WTC11 (cell line): ENCODE results near the gene ZBTB20. TPM values are rescaled to one million over a fixed set of nuclear protein-coding genes. Genes with fewer than 3 reads are reported as not detected.

Experiments
- ATAC-seq: fragments of 200-7000 bp; cut with Tn5 transposase; 2 replicates; pipeline ENCODE4 v1.10.0; 2021; ENCODE audit warnings: mild to moderate bottlenecking, moderate library complexity
- CTCF ChIA-PET: fragments of 300-600 bp; sonication (Branson Sonifier 250); formaldehyde crosslinking; loops from one replicate; lab custom pipeline; 2021; ENCODE audit warnings: antibody characterized with exemption; lab: Charles Lee
- POLR2A ChIA-PET: fragments of 350-600 bp; sonication (Branson Sonifier 250); formaldehyde crosslinking; loops from one replicate; lab custom pipeline; 2021; ENCODE audit warnings: antibody characterized with exemption; lab: Charles Lee
- DNase-seq: peaks from one replicate; pipeline ENCODE4 v3.0.0; 2021; ENCODE audit warnings: low spot score
- H3K27ac Mint-ChIP-seq: 2 replicates; pipeline ENCODE4 v1.8.0; 2021; ENCODE audit warnings: mixed read lengths
- H3K27me3 Mint-ChIP-seq: 2 replicates; pipeline ENCODE4 v1.8.0; 2021; ENCODE audit warnings: low read depth, mild to moderate bottlenecking, moderate library complexity, mixed read lengths
- H3K36me3 Mint-ChIP-seq: 2 replicates; pipeline ENCODE4 v1.8.0; 2021; ENCODE audit warnings: mixed read lengths
- H3K4me1 Mint-ChIP-seq: 2 replicates; pipeline ENCODE4 v1.8.0; 2022; ENCODE audit warnings: mixed read lengths
- H3K4me3 Mint-ChIP-seq: 2 replicates; pipeline ENCODE4 v1.8.0; 2021; ENCODE audit warnings: mild to moderate bottlenecking, moderate library complexity, mixed read lengths
- H3K9me3 Mint-ChIP-seq: 2 replicates; pipeline ENCODE4 v1.8.0; 2021; ENCODE audit warnings: mixed read lengths
- CBFB ChIP-seq: sonication (generic); formaldehyde crosslinking; IDR thresholded peaks from 2 replicates; pipeline ENCODE4 v1.8.1; 2022; ENCODE audit warnings: mild to moderate bottlenecking, low read depth, missing genetic modification reagents
- EMX1 ChIP-seq: fragments of 250-450 bp; sonication (Bioruptor Pico); IDR thresholded peaks from 2 replicates; pipeline ENCODE4 v1.8.0; 2021; ENCODE audit warnings: mild to moderate bottlenecking
- FOXJ3 ChIP-seq: sonication (generic); formaldehyde crosslinking; IDR thresholded peaks from 2 replicates; pipeline ENCODE4 v1.9.0; 2021; ENCODE audit warnings: missing genetic modification reagents, mild to moderate bottlenecking, borderline replicate concordance
- FOXK1 ChIP-seq: sonication (generic); formaldehyde crosslinking; IDR thresholded peaks from 2 replicates; pipeline ENCODE4 v1.8.0; 2022; ENCODE audit warnings: mild to moderate bottlenecking, moderate library complexity, missing genetic modification reagents
- FOXP1 ChIP-seq: sonication (generic); formaldehyde crosslinking; IDR thresholded peaks from 2 replicates; pipeline ENCODE4 v1.8.0; 2022; ENCODE audit warnings: missing genetic modification reagents, mild to moderate bottlenecking, moderate library complexity, borderline replicate concordance
- JUN ChIP-seq: sonication (generic); formaldehyde crosslinking; IDR thresholded peaks from 2 replicates; pipeline ENCODE4 v1.8.0; 2023; ENCODE audit warnings: mild to moderate bottlenecking, missing genetic modification reagents
- NFATC4 ChIP-seq: fragments of 250-450 bp; sonication (Bioruptor Pico); IDR thresholded peaks from 2 replicates; pipeline ENCODE4 v1.9.0; 2021; ENCODE audit warnings: mild to moderate bottlenecking
- NR2C2 ChIP-seq: sonication (generic); formaldehyde crosslinking; IDR thresholded peaks from 2 replicates; pipeline ENCODE4 v1.8.0; 2022; ENCODE audit warnings: mild to moderate bottlenecking, missing genetic modification reagents
- NR3C1 ChIP-seq: sonication (generic); formaldehyde crosslinking; conservative IDR thresholded peaks from 2 replicates; pipeline ENCODE4 v1.8.1; 2023; ENCODE audit warnings: low read depth, mild to moderate bottlenecking, missing genetic modification reagents
- RELA ChIP-seq: sonication (generic); formaldehyde crosslinking; IDR thresholded peaks from 2 replicates; pipeline ENCODE4 v1.8.1; 2022; ENCODE audit warnings: missing genetic modification reagents, mild to moderate bottlenecking, borderline replicate concordance
- SP1 ChIP-seq: sonication (generic); formaldehyde crosslinking; conservative IDR thresholded peaks from 2 replicates; pipeline ENCODE4 v1.8.1; 2022; ENCODE audit warnings: missing genetic modification reagents
- TCF7 ChIP-seq: sonication (generic); formaldehyde crosslinking; IDR thresholded peaks from 2 replicates; pipeline ENCODE4 v1.8.0; 2022; ENCODE audit warnings: mild to moderate bottlenecking, low read depth, missing genetic modification reagents, moderate library complexity
- TEAD1 ChIP-seq: sonication (generic); formaldehyde crosslinking; IDR thresholded peaks from 2 replicates; pipeline ENCODE4 v1.8.0; 2022; ENCODE audit warnings: mild to moderate bottlenecking, missing genetic modification reagents
- ZNF121 ChIP-seq: sonication (generic); formaldehyde crosslinking; IDR thresholded peaks from 2 replicates; pipeline ENCODE4 v1.8.0; 2023; ENCODE audit warnings: missing genetic modification reagents
- ZNF396 ChIP-seq: fragments of 250-450 bp; sonication (Bioruptor Pico); IDR thresholded peaks from 2 replicates; pipeline ENCODE4 v1.8.0; 2021; ENCODE audit warnings: mild to moderate bottlenecking, moderate library complexity, borderline replicate concordance
- total RNA-seq: library from RNA; stranded (reverse); gene quantifications from 3 replicates; pipeline ENCODE4 v1.2.3, GENCODE V29; 2021
- TF ChIP-seq, protein P1 (sequence below): fragments of 200-600 bp; IDR thresholded peaks from 2 replicates; pipeline ENCODE4 v1.8.0; 2022; ENCODE audit warnings: antibody characterized with exemption
- TF ChIP-seq, protein P2 (sequence below): sonication (generic); formaldehyde crosslinking; IDR thresholded peaks from 2 replicates; pipeline ENCODE4 v1.8.1; 2023; ENCODE audit warnings: mild to moderate bottlenecking, missing genetic modification reagents, moderate library complexity
- TF ChIP-seq, protein P3 (sequence below): sonication (generic); formaldehyde crosslinking; IDR thresholded peaks from 2 replicates; pipeline ENCODE4 v1.8.1; 2023; ENCODE audit warnings: mild to moderate bottlenecking, missing genetic modification reagents

Gene ZBTB20
- total RNA-seq, 1 experiment from 2014 or later = 1.5 TPM

DNA sequence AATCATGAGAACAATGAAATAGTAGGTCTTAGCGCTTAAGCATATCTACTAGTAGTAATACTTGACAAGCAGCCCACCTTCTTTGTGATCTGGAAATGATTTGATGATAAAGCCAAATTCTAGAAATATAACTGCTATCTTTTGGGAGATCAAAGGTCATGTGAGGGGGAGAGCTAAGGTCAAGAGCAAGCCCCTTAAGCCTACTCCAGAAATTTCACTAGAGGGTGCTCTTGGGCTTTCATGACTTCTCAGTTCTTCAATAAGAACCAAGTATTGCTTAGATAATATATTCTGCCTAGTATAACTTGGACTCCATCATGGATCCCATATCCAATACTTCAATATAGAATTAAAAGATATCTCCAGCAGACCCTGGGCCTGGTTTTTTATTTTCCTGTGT lies 319.6 kb downstream of the ZBTB20 start:
- Mint-ChIP-seq H3K4me3 (no peak overlapping the region), H3K9me3 (no peaks in the 10 kb centered on the region), H3K36me3 (no peaks in the 10 kb centered on the region), H3K4me1 (no peaks in the 10 kb centered on the region), H3K27me3 (no peaks in the 10 kb centered on the region), H3K27ac (no peak overlapping the region)
- ATAC-seq = peak; percentile 88
- ChIA-PET CTCF (interaction anchor here (0.6 to 1.5 kb wide), 6 partner anchors 215 to 957 kb away, joined by 3 to 8 read pairs (median 3); no protein-coding TSS in a partner anchor), POLR2A (no interaction called here)
- DNase-seq = no peak
- no peak for TF ChIP-seq NFATC4
- TF ChIP-seq, protein P1, sequence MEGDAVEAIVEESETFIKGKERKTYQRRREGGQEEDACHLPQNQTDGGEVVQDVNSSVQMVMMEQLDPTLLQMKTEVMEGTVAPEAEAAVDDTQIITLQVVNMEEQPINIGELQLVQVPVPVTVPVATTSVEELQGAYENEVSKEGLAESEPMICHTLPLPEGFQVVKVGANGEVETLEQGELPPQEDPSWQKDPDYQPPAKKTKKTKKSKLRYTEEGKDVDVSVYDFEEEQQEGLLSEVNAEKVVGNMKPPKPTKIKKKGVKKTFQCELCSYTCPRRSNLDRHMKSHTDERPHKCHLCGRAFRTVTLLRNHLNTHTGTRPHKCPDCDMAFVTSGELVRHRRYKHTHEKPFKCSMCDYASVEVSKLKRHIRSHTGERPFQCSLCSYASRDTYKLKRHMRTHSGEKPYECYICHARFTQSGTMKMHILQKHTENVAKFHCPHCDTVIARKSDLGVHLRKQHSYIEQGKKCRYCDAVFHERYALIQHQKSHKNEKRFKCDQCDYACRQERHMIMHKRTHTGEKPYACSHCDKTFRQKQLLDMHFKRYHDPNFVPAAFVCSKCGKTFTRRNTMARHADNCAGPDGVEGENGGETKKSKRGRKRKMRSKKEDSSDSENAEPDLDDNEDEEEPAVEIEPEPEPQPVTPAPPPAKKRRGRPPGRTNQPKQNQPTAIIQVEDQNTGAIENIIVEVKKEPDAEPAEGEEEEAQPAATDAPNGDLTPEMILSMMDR = peak; percentile 43; the same call in 1 of the 2 replicates
- TF ChIP-seq, protein P2, sequence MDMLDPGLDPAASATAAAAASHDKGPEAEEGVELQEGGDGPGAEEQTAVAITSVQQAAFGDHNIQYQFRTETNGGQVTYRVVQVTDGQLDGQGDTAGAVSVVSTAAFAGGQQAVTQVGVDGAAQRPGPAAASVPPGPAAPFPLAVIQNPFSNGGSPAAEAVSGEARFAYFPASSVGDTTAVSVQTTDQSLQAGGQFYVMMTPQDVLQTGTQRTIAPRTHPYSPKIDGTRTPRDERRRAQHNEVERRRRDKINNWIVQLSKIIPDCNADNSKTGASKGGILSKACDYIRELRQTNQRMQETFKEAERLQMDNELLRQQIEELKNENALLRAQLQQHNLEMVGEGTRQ (CRISPR knock-in tag) = 0 out of 2 replicates have a peak, but pooled peaks have one; percentile 11

DNA sequence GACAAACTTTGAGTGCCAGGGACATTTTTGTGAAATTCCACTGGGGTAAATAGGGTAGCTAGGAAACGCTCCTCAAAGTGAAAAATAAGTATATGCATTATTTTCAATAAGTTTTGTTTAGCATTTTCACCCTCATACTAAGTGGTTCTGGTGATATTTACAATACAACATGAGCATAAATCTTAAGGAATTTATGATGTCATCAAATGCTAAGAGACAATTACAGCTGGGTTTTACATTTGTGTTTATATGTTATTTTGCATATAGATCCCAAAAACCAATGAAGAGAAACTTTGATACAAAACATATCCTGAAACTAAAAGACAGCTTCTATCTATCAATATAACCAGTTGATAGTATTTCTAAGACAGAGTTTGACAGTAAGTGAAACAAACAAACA lies 323.1 kb downstream of the ZBTB20 start:
- H3K27ac Mint-ChIP-seq = no peak overlapping the region
- no peaks in the 10 kb centered on the region for H3K27me3 Mint-ChIP-seq
- CTCF ChIA-PET = interaction anchor here (1.2 kb wide), 1 partner anchor 961 kb away, joined by 3 read pairs; no protein-coding TSS in a partner anchor
- H3K4me1 Mint-ChIP-seq = no peaks in the 10 kb centered on the region
- POLR2A ChIA-PET = no interaction called here
- H3K4me3 Mint-ChIP-seq = no peak overlapping the region
- no peak for TF ChIP-seq ZNF121 (CRISPR knock-in tag)
- TF ChIP-seq JUN (CRISPR knock-in tag) = no peak
- TF ChIP-seq FOXJ3 (CRISPR knock-in tag) = no peak
- TF ChIP-seq, protein P3, sequence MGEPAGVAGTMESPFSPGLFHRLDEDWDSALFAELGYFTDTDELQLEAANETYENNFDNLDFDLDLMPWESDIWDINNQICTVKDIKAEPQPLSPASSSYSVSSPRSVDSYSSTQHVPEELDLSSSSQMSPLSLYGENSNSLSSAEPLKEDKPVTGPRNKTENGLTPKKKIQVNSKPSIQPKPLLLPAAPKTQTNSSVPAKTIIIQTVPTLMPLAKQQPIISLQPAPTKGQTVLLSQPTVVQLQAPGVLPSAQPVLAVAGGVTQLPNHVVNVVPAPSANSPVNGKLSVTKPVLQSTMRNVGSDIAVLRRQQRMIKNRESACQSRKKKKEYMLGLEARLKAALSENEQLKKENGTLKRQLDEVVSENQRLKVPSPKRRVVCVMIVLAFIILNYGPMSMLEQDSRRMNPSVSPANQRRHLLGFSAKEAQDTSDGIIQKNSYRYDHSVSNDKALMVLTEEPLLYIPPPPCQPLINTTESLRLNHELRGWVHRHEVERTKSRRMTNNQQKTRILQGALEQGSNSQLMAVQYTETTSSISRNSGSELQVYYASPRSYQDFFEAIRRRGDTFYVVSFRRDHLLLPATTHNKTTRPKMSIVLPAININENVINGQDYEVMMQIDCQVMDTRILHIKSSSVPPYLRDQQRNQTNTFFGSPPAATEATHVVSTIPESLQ (CRISPR knock-in tag) = no peak
- no peak for TF ChIP-seq NR3C1
- no peak for TF ChIP-seq CBFB (CRISPR knock-in tag)
- TF ChIP-seq FOXK1 (CRISPR knock-in tag) = no peak
- TF ChIP-seq SP1 (CRISPR knock-in tag) = no peak
- no peak for TF ChIP-seq ZNF396 (CRISPR knock-in tag)
- H3K9me3 Mint-ChIP-seq = no peaks in the 10 kb centered on the region
- DNase-seq = no peak
- no peaks in the 10 kb centered on the region for H3K36me3 Mint-ChIP-seq
- ATAC-seq = no peak

DNA sequence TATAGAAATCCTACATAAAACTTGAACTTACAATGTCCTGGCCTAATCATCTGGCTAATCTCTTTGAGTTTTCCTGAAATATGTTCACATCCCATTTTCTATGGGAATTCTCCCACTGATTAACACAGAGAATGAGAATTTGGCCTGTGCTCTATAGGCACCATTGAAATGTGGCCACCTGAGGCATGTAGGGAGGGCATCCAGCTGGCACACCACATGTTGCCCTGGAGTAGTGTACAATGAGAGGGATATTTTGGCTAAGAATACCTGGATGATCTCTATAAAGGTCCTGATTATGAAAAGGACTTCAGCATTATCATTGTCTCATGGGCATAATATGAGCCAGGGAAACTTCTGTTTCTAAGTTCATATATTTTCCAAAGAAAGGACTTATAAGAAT lies 324.0 kb downstream of the ZBTB20 start:
- POLR2A ChIA-PET = no interaction called here
- Mint-ChIP-seq H3K27me3 (no peaks in the 10 kb centered on the region), H3K4me3 (no peak overlapping the region), H3K9me3 (no peaks in the 10 kb centered on the region), H3K27ac (no peak overlapping the region), H3K4me1 (no peaks in the 10 kb centered on the region), H3K36me3 (no peaks in the 10 kb centered on the region)
- CTCF ChIA-PET = no interaction called here
- ATAC-seq = no peak
- TF ChIP-seq FOXK1 (CRISPR knock-in tag) (no peak), TCF7 (CRISPR knock-in tag) (no peak), RELA (CRISPR knock-in tag) (no peak), TEAD1 (no peak), NR2C2 (no peak), FOXP1 (CRISPR knock-in tag) (no peak), EMX1 (CRISPR knock-in tag) (no peak)
- DNase-seq = no peak
